ENCODE measurements around the gene CAV2.
A peak's percentile ranks its signal among the peaks of the same experiment; 100 is the strongest.

CAV2 gene

DNA sequence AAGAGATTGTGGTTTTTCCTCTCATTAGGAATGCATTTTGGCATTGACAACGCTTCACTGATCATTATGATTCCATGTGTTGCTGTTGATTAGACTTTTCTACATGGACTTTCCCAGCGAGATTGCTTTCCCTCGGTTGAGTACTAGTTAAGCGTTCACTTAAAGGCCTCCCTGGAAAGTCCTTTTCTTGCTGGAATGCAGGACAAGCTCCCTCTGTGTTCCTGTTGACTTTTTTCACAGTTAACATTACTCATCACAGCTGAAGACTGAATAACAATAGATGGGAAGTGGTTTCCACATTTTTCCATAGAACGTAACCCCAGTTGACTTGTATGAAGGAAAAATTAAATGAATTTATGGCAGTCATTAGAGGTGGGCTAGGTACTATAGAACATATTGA, 22.7 kb downstream of the CAV2 start:
- no peak for DNase-seq
- intact Hi-C loops (cut with DNase I), result no loop called here

DNA sequence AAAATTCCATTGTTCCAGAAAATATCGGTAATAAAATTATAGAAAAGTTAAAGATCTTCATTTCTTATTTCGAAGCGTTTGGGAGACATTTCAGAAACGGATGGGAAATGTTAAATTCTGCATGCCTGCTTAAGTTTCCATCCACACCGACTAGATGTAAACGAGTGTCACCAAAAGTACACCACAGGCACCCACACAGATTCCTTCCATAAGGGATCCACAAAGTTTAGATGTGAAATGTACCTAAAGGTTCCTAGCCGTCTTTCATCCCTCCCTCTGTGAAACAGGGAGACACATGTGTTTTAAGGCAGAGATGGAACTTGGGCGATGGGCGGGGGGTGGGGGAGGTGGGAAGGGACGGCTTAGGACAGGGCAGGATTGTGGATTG, 24.7 kb downstream of the CAV2 start:
- no peak for DNase-seq
- intact Hi-C loops (cut with DNase I), result no loop called here

DNA sequence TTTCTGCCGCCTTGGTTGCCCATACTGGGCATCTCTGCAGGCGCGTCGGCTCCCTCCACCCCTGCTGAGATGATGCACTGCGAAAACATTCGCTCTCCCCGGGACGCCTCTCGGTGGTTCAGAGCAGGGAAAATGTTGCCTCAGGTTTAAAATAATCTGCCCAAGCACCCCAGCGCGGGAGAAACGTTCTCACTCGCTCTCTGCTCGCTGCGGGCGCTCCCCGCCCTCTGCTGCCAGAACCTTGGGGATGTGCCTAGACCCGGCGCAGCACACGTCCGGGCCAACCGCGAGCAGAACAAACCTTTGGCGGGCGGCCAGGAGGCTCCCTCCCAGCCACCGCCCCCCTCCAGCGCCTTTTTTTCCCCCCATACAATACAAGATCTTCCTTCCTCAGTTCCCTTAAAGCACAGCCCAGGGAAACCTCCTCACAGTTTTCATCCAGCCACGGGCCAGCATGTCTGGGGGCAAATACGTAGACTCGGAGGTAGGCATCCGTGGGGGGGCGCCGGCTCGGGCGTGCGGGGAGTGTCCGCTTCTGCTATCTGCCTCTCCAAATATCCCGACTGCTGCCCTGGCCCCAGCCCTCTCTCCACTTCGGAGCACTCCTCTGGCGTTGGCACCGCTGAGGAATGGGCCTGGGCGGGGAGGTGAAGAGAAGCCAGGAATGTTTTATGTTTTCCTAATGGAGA, 25.2 kb downstream of the CAV2 start, which contains the start of gene CAV1:
Gene CAV1, plus strand, starts transcription at position 428 of the 689 bp plus-strand sequence. Its CDS starts 27 bp downstream, at position 455.
- intact Hi-C loops (cut with DNase I), result loop anchor here (5.0 kb wide), 2 partner anchors 63 to 267 kb away; no protein-coding TSS in a partner anchor
- DNase-seq, result peak in 7 of 10 donors; percentile 19 to 90 (median 62)

DNA sequence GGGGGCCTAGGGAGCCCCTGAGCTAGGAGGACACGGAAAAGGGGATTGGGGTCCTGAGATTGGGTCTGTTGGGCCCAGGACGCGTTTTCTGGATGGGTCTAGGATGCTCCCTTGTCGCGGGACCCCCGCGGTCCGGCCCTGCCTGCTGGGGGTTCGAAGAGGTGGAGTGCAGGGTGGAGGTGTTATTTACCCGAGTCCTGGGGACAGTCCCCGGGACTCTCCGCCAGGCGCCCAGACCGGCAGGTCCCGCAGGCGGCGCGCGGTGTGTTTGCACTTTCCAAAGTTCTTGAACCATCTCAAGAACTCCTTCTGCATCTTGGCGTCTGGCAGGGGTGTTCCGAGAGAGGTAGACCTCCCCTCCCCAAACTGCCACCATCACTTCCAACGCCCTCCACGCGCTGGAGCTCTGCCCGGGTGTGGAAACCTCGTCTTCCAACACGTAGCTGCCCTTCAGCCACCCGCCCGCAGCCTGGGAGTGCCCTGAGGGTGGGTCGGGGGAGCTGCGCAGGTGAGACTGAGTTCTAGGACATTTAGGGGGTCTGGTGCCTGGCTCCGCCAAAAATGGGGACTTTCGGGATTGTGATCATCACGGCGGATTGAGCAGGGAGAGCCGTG, 25.9 kb downstream of the CAV2 start:
- peak in 4 of 10 donors; percentile 11 to 80 (median 72) for DNase-seq
- intact Hi-C loops (cut with DNase I), result loop anchor here (5.0 kb wide), 2 partner anchors 62 to 268 kb away; no protein-coding TSS in a partner anchor

DNA sequence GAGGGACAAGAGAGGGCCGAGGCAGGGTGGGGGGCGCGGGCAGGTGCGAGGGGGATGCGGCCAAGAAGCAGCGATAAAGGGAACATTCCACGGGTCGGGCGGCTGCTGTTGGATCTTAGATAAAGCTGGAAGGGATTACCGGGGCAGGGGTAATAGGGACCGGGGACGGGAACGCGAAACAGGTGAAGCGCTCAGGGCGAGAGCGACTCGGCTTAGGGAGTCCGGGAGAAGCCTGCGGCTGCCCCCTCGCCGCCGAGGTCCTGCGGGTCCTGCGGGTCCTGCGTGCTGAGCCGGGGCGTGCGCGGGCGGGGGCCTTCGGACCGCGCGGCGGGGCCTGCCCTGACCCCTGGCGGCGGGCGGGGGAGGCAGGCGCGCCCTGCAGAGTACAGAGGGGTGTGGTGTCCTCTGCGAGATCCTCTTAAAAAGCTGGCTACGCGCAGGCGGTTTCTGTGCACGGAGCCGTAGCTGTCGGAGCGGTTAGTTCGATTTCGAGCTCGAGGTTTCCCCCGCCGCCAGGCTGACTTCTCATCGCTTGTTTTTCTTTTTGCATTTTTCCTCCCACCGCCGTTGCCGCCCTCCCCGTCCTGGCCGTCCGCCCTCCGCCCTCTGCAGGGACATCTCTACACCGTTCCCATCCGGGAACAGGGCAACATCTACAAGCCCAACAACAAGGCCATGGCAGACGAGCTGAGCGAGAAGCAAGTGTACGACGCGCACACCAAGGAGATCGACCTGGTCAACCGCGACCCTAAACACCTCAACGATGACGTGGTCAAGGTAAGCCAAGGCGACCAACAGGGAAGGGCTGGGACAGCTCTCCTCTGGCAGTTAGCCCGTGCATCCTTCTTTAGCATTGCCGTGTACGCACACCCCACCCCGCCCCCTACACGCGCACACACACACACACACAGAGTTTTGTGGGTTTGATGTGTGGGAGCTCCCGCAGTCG, 26.6 kb downstream of the CAV2 start:
- intact Hi-C loops (cut with DNase I), result loop anchor here (5.0 kb wide), 2 partner anchors 61 to 269 kb away; no protein-coding TSS in a partner anchor
- peak in 8 of 10 donors; percentile 30 to 89 (median 57) for DNase-seq

DNA sequence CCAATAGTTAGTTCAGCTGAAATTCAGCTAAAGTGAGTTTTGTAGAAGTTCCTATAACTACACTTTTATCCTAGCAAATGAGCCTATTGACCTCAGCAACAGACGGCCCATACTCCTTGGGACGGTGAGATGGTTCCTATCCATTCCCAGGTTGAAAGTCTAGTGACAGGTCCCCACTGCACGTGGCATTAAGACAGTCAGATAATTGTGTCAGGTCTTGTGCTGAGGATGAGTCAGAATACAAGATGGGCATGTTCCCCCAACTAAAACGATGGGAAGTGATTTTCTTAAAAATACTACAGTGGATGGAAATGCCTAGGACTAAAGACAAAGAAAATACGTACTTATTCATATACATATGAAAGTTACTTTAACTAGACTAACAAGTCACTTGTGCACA, 27.4 kb downstream of the CAV2 start:
- DNase-seq, result no peak
- intact Hi-C loops (cut with DNase I), result loop anchor here (5.0 kb wide), 2 partner anchors 60 to 270 kb away; no protein-coding TSS in a partner anchor

DNA sequence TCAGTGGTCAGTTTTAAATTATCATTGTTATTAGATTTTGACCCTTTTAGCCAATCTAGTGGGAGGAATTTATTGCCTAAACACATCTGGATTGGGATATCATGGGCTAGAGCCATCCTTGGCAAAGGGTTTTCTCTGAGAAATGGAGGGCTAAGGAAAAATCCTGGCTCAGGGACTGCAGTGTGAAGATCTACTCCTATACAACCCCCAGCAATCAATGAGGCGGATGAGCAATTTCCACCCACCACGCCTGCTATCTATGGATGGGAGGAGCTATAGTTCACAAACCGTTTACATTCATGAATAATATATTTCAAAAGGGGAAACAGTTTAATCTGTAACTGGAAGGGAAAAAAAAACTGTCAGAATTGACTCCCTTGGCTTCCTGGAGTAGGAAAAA, 28.0 kb downstream of the CAV2 start:
- intact Hi-C loops (cut with DNase I), result loop anchor here (5.0 kb wide), 2 partner anchors 60 to 270 kb away; no protein-coding TSS in a partner anchor
- DNase-seq, result no peak

DNA sequence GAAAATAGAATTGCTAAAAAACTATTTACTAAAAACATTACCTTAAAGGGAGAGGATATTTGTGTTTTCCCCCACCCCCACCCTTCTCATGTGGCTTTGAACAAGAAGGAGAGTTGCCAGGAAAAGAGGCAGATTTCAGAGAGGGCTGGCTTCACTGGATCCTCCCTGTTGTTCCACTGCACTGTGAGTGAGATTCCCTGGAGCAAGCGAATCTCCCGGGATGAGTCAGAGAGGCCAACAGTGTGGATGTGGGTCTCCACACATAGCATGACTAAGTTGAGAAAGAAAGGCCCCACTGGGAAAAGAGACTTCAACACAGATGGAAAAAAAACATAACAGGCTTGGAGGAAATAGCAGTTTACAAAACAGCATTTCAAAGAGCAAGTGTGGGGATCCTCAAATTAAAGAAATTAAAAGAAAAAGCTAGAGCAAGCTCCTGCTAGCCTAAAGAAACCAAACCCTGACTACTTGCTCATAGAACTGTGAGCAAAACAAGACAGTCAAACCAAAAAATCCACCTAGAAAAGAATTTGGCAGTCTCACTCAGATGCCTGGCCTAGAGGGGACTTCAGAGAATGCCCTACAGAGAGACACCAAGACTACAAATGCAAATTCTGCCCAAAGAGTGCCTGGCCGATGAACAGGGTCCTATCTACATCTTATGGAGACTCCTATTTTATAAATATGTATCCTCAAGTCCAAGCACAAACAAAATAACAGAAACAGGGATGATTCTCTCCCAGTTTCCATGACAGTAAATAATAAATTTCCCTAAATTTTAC, 28.7 kb downstream of the CAV2 start:
- no peak for DNase-seq
- intact Hi-C loops (cut with DNase I), result loop anchor here (5.0 kb wide), 2 partner anchors 59 to 271 kb away; no protein-coding TSS in a partner anchor

DNA sequence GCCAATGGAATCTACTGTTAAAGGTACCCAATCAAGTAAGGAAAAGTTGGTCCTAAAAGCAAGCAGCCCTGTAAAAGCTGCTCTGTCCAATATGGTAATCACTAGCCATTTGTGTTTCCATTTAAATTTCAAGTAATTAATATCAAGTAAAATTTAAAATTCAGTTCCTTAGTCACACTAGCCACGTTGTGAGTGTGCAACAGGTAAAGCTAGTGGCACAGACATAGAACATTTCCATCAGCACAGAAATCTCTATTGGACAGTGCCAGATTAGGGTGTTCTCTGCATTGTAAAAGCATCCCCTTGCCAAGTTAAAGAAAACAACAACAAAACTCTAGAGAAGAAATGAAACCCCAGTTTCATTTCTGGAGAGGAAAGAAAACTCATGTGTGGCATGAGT, 29.7 kb downstream of the CAV2 start:
- no peak for DNase-seq
- intact Hi-C loops (cut with DNase I), result loop anchor here (5.0 kb wide), 2 partner anchors 58 to 272 kb away; no protein-coding TSS in a partner anchor

DNA sequence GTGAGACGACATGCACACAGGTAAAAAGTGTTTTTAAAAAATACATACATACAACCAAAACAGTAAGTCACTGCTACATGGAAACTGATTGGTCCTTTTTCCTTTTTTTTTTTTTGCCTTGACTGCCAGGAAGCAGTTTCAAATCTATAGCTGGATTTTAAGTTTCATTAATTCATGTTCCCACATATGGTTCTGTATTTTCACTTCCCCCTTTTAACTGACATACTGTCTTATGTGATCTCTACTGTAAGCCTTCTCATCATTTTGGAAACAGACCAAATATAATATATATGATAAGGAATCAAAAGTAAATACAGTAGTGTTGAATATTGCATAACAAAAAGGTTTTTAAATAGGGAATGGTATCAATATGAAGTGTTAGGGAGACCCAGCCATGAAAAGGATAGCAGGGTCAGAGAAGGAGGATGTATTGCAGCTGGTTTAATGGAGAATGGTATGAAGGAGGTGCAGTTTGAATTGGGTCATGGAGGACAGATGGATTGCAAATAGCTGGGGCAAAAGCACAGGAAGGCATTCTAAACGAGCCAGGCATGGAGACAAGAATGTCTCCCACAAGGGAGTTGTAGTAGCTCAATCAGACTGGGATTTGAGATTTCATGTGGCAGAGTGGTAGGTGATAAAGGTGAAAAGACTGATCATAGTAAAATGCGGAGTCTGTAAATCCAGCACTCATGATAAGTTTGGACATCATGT, 30.7 kb downstream of the CAV2 start:
- DNase-seq, result no peak
- intact Hi-C loops (cut with DNase I), result no loop called here

DNA sequence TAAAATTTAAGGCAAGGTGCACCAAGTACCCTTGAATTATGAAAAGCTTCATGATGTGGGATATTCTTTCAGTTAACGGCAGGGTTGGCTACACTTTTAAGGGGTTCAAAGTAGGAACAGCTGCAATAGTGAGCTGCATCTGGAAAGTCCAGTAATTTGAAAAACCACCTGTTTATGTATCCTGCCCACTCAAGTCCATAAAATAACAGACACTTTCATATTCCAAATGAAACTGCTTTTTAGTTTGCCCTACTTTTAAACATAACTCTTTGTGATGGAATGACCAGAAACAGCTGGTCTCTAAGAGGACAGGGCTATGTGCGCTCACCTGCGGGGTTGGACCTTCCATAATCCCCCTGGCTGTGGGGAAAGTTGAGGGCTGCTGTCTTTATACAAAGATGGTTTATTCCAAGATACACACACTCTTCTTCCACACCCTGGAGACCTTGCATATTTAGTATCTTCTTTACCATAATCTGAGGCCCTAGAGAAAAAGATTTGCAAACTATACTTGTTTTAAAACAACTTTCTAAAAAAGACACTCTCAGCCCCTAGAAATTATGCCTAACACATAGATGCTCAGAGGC, 32.7 kb downstream of the CAV2 start:
- intact Hi-C loops (cut with DNase I), result no loop called here
- no peak for DNase-seq

DNA sequence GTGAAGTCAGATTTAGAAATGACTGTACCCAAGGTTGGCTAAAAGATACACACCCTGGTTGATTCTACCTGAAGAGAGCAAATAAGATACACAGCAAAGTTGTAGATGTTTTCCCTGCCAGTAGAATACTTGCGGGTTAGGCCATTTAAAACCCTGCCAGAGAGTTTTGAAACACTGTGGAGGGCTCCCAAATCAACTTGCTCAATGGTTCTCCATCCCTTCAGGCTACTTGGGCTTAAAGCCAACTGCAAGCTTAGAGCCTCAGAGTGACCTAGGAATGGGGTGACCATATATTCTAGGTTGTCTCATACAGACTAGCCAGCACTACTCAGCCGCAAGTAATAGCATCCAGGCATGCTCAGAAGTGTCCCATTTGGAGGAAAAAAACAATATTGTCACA, 35.3 kb downstream of the CAV2 start:
- no peak for DNase-seq
- intact Hi-C loops (cut with DNase I), result no loop called here

DNA sequence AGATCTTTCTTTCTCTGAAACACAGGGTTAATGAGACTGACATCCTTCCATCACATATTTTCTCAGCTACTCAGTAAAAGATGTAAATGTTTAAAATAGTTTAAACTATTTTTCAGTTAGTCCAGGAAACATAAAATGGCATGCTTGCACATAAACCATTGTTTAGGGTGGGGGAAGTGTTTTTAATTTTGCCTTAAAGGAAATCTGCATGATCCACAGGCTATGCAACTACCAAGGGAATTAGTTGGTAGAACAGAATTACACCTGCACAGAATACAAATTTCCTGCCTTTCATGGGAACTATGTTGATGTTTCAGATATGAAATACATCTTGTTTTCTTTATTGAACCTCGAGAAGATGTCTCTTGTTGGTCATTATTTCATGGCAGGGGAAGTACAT, 35.9 kb downstream of the CAV2 start:
- DNase-seq, result no peak
- intact Hi-C loops (cut with DNase I), result no loop called here

DNA sequence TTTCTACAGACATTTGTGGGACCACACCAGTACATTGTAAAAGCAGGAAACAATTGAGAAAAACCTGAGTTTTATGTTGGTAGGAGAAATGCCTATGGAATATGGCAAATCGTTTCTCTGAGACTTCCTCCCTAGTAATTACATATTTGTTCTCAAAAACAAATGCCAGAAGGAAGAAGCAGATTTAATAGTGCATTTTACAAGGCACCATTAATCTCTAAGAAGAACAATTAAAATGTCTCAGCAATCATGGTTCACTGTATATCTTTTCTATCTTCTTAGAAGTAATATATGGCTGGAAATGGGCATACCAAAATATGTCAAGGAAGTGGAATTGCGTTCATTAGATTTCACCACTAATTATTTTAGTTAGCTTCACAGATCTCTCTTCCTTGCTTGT, 38.6 kb downstream of the CAV2 start:
- no peak for DNase-seq
- intact Hi-C loops (cut with DNase I), result no loop called here

DNA sequence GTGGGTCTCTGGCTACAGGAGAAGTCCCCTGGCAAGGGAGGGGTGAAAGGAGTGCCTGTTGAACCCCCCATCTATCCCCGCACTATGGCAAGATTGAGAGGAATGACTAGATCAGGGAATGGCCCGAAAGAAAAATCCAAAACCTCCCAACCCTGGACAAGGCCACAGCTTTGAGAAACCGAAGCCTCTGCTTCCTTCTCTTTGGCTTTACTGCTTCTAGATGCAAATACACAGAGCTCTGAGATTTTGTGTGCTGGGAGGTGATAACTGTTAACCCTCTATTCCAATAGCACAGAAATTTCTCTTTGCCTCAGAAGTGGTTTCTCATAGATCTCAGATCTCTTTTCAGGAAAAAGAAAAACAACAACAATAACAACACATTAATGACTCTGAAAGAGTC, 40.3 kb downstream of the CAV2 start:
- intact Hi-C loops (cut with DNase I), result no loop called here
- no peak for DNase-seq

DNA sequence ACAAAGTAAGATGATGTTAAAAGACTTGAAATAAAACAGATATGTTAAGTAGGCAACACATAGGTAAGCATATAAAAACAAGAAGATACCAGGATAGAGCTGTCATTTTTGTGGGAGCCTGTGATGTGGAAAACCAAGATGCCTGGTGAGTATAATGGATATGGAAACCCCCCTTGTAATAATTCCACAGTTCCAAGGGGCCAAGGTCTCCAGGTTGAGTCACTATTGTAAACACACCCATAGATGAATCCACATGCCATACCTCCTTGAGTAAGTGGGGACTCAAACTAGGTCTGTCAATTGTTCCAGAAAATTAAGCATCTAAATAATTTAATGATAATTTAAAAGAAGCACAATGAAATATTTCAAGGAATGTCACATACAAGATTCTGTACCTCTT, 41.2 kb downstream of the CAV2 start:
- no peak for DNase-seq
- intact Hi-C loops (cut with DNase I), result no loop called here

DNA sequence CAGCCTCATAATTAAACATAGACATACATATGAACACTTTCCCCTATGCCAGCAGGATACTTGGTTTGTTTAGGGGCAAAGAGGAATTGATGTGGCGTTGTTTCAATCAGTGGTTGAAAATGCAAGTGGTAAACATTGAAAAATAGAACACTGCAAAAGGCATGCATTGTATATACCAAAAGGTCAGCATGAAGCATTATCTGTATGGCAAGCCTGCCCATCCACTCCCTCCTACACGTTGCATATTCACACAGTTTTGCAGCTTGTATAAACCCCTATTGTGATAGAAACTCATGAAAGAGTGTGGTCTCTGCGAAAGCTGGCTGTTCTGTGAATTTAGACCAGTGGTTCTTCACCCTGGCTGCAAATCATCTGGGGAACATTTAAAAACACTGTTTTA, 42.4 kb downstream of the CAV2 start:
- intact Hi-C loops (cut with DNase I), result no loop called here
- DNase-seq, result no peak

DNA sequence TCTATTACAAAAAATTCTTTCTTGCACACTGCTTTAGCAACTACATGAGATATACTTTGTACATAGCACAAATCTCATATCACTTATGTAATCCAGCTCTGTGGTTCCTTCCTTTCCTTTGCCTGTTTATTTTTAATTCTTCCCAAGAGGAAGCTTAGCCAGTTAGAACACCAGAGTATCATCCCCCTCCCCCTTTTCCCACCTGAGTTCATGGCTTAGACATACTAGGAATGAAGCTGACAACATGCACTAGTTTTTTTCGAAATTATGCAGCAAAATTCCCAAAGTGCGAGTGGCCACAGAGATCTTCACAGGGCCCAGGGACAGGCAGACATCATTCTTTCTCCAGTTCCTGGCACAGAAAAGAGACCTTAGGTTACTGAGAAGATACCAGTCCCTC, 43.1 kb downstream of the CAV2 start:
- no peak for DNase-seq
- intact Hi-C loops (cut with DNase I), result no loop called here

DNA sequence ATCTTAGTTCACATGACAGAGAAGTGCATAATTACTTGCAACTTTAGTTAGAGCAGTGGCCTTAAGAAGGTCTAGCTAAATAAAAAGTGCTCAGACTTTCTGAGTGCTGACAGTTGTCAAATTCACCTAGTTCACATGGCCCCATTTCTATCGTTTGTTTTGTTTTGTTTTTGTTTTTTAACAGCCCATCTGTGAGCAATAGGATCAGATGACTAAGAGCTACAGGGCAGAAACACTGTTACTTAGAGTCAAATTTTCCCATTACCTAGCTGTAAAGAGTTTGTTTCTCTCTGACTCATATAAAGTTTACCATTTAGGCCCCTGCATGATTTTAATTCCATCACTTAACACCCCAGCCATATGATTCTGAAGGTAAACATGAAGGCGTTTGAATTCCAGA, 44.1 kb downstream of the CAV2 start:
- intact Hi-C loops (cut with DNase I), result no loop called here
- no peak for DNase-seq

Measured in posterior cingulate gyrus (tissue), 11 donors.